ENCODE measurements around the gene GRM4.

Gene GRM4

GRCh38 chr6:34142061-34142998 lies 3.6 kb downstream of the GRM4 start:
- no peak for DNase-seq

GRCh38 chr6:34140075-34140474 lies 5.8 kb downstream of the GRM4 start:
- no peak for DNase-seq

GRCh38 chr6:34138914-34139510 lies 6.9 kb downstream of the GRM4 start:
- no peak for DNase-seq

GRCh38 chr6:34138191-34138590 lies 7.7 kb downstream of the GRM4 start:
- DNase-seq = no peak

- no peak for DNase-seq
These were observed 10.3 kb downstream of the GRM4 start for GRCh38 chr6:34135541-34135940.

- no peak for DNase-seq
These were observed 13.3 kb downstream of the GRM4 start for GRCh38 chr6:34132486-34133185.

GRCh38 chr6:34131326-34132290 lies 14.3 kb downstream of the GRM4 start:
- DNase-seq = no peak

- no peak for DNase-seq
These were observed 15.0 kb downstream of the GRM4 start for GRCh38 chr6:34130862-34131261.

GRCh38 chr6:34129753-34130152 lies 16.1 kb downstream of the GRM4 start:
- no peak for DNase-seq

- no peak for DNase-seq
These were observed 17.8 kb downstream of the GRM4 start for GRCh38 chr6:34128045-34128444.

GRCh38 chr6:34126419-34126818 lies 19.5 kb downstream of the GRM4 start:
- DNase-seq = no peak

GRCh38 chr6:34125939-34126338 lies 19.9 kb downstream of the GRM4 start:
- no peak for DNase-seq

GRCh38 chr6:34120953-34121675 lies 24.8 kb downstream of the GRM4 start:
- no peak for DNase-seq

GRCh38 chr6:34115915-34116314 lies 30.0 kb downstream of the GRM4 start:
- DNase-seq = no peak

GRCh38 chr6:34115403-34115795 lies 30.5 kb downstream of the GRM4 start:
- DNase-seq = peak in 1 of 2 donors; percentile 2

- DNase-seq = no peak
These were observed 31.0 kb downstream of the GRM4 start for GRCh38 chr6:34114695-34115402.

GRCh38 chr6:34113532-34113931 lies 32.4 kb downstream of the GRM4 start:
- DNase-seq = no peak

GRCh38 chr6:34112126-34112525 lies 33.8 kb downstream of the GRM4 start:
- DNase-seq = no peak

GRCh38 chr6:34110610-34111009 lies 35.3 kb downstream of the GRM4 start:
- DNase-seq = no peak

- DNase-seq = no peak
These were observed 37.7 kb downstream of the GRM4 start for GRCh38 chr6:34108176-34108575.

GRCh38 chr6:34106900-34107299 lies 39.0 kb downstream of the GRM4 start:
- DNase-seq = no peak
